Measurements from ENCODE around the gene CSGALNACT2.

DNA sequence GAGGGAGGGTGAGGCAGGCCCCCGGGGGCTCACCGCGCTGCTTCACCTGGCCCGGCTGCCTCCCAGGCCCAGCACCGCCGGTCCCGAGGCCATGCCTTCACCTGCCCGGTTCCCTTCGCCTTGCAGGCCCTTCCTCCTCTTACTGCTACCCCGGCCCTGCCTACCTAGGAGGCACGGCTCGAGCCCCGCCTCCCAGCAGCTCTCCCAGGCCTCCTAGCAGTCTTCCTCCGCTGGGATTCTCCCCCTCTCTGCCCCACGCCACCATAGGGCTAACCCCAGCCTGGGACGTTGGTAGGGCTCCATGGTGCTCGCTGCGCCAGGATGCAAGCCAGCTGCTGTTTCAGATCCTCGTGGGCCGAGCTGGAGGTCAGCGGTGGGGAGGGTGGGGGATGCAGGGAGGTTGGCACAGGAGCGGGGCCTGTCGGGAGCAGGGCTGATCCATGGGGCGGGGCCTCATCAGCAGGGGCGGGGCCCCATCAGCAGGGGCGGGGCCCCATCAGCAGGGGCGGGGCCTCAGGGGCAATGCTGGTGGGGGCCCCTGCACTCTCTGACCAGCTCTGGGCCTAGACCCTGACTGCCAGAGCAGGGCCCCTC is 65.3 kb downstream of the CSGALNACT2 start:
- TF ChIP-seq POLR2A (IDR thresholded peaks at IDR 0.05): no peak
- TF ChIP-seq, protein P1, sequence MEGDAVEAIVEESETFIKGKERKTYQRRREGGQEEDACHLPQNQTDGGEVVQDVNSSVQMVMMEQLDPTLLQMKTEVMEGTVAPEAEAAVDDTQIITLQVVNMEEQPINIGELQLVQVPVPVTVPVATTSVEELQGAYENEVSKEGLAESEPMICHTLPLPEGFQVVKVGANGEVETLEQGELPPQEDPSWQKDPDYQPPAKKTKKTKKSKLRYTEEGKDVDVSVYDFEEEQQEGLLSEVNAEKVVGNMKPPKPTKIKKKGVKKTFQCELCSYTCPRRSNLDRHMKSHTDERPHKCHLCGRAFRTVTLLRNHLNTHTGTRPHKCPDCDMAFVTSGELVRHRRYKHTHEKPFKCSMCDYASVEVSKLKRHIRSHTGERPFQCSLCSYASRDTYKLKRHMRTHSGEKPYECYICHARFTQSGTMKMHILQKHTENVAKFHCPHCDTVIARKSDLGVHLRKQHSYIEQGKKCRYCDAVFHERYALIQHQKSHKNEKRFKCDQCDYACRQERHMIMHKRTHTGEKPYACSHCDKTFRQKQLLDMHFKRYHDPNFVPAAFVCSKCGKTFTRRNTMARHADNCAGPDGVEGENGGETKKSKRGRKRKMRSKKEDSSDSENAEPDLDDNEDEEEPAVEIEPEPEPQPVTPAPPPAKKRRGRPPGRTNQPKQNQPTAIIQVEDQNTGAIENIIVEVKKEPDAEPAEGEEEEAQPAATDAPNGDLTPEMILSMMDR (IDR thresholded peaks at IDR 0.05): no peak

Data from thyroid gland (tissue), 4 donors.